ENCODE data around the gene CHM.

The CHM gene

DNA sequence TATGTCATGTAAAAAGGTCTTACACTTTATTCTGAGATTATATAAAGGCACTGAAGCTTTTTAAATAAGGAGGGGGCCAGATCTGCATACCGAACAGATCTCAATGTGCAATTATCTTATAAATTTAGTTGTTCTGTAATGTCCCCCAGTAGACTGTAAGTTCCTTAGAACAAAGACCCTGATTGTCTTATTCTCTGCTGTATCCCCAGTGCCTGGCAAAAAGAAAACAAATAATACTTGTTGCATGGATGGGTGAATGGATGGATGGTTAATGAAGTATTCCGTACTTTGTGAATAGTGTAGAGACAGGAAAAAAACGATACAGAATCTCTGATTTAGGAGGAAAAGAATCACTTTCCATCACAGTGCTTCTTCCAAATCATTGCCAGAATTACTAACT, 141.5 kb downstream of the CHM start:
- TF ChIP-seq, protein P1, sequence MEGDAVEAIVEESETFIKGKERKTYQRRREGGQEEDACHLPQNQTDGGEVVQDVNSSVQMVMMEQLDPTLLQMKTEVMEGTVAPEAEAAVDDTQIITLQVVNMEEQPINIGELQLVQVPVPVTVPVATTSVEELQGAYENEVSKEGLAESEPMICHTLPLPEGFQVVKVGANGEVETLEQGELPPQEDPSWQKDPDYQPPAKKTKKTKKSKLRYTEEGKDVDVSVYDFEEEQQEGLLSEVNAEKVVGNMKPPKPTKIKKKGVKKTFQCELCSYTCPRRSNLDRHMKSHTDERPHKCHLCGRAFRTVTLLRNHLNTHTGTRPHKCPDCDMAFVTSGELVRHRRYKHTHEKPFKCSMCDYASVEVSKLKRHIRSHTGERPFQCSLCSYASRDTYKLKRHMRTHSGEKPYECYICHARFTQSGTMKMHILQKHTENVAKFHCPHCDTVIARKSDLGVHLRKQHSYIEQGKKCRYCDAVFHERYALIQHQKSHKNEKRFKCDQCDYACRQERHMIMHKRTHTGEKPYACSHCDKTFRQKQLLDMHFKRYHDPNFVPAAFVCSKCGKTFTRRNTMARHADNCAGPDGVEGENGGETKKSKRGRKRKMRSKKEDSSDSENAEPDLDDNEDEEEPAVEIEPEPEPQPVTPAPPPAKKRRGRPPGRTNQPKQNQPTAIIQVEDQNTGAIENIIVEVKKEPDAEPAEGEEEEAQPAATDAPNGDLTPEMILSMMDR (IDR thresholded peaks at IDR 0.05; ENCODE audit: insufficient read depth, low read length, poor library complexity, severe bottlenecking), result no peak
- no peak for TF ChIP-seq EZH2phosphoT487 (conservative IDR thresholded peaks at IDR 0.05; ENCODE audit: low read length)
- Histone ChIP-seq H3K36me3 (ENCODE audit: low read length) (no peaks in the 10 kb centered on the region), H3K9ac (ENCODE audit: low read length) (no peak overlapping the region), H4K20me1 (ENCODE audit: low read depth, low read length) (no peaks in the 10 kb centered on the region), H3K4me3 (ENCODE audit: insufficient read depth, low read length, poor library complexity, severe bottlenecking) (no peak overlapping the region), H2AFZ (ENCODE audit: low read depth, low read length, severe bottlenecking) (no peak overlapping the region), H3K27ac (ENCODE audit: low read depth, low read length) (no peak overlapping the region), H3K9me2 (replicated peaks; ENCODE audit: insufficient read depth, low read length) (no peaks in the 10 kb centered on the region), H3K9me3 (ENCODE audit: insufficient read depth, low read length) (no peaks in the 10 kb centered on the region), H3K4me2 (ENCODE audit: low read depth, low read length, poor library complexity, severe bottlenecking) (no peak overlapping the region), H3K79me2 (ENCODE audit: insufficient read depth, low read length) (no peaks in the 10 kb centered on the region), H3F3A (ENCODE audit: insufficient read depth) (no peaks in the 10 kb centered on the region), H3K27me3 (ENCODE audit: low read length) (no peaks in the 10 kb centered on the region)

DNA sequence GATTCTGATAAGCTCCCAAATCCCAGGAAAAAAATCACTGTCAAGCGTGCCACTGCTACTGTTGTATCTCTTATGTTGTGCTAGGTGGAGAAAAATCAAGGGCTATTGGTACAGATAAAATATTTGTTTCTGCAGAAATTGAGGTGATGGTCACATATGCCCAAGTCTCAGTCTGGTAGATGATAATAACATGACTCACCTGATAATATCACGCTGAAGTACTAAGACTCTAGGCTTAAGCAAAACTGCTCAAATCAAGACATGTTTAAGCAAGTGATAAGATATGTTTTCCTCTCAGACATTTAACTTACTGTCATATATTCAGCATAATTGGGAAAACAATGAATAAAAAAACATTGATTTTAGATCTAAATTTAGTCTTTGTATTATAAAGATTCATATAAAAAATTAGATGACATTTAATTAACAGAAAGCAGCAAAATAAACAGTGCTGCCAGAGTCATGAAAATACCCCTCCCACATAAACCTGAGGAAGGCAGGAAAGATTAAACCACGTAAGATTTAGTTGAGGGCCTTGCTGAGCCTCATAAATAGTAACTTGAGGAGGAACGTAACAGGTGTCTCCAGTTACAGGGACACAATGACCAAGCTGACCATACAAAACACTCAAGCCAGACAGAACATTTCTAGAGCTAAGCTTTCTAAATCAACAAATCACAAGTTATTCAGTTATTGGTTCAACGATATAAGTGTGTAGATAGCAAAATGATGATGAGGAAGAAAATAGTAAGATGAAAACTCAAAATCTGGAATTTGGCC, 143.5 kb downstream of the CHM start:
- H3K9me2 ChIP-seq (replicated peaks; ENCODE audit: insufficient read depth, low read length), result no peaks in the 10 kb centered on the region
- TF ChIP-seq EZH2phosphoT487 (conservative IDR thresholded peaks at IDR 0.05; ENCODE audit: low read length), result no peak
- TF ChIP-seq, protein P1 (IDR thresholded peaks at IDR 0.05; ENCODE audit: insufficient read depth, low read length, poor library complexity, severe bottlenecking), result no peak
- no peak overlapping the region for H3K9ac ChIP-seq (ENCODE audit: low read length)
- H3F3A ChIP-seq (ENCODE audit: insufficient read depth), result no peaks in the 10 kb centered on the region
- H3K4me3 ChIP-seq (ENCODE audit: insufficient read depth, low read length, poor library complexity, severe bottlenecking), result no peak overlapping the region
- H3K36me3 ChIP-seq (ENCODE audit: low read length), result no peaks in the 10 kb centered on the region
- H3K4me2 ChIP-seq (ENCODE audit: low read depth, low read length, poor library complexity, severe bottlenecking), result no peak overlapping the region
- H3K27ac ChIP-seq (ENCODE audit: low read depth, low read length), result no peak overlapping the region
- H4K20me1 ChIP-seq (ENCODE audit: low read depth, low read length), result no peaks in the 10 kb centered on the region
- no peaks in the 10 kb centered on the region for H3K79me2 ChIP-seq (ENCODE audit: insufficient read depth, low read length)
- H2AFZ ChIP-seq (ENCODE audit: low read depth, low read length, severe bottlenecking), result no peak overlapping the region
- H3K9me3 ChIP-seq (ENCODE audit: insufficient read depth, low read length), result no peaks in the 10 kb centered on the region
- no peaks in the 10 kb centered on the region for H3K27me3 ChIP-seq (ENCODE audit: low read length)

DNA sequence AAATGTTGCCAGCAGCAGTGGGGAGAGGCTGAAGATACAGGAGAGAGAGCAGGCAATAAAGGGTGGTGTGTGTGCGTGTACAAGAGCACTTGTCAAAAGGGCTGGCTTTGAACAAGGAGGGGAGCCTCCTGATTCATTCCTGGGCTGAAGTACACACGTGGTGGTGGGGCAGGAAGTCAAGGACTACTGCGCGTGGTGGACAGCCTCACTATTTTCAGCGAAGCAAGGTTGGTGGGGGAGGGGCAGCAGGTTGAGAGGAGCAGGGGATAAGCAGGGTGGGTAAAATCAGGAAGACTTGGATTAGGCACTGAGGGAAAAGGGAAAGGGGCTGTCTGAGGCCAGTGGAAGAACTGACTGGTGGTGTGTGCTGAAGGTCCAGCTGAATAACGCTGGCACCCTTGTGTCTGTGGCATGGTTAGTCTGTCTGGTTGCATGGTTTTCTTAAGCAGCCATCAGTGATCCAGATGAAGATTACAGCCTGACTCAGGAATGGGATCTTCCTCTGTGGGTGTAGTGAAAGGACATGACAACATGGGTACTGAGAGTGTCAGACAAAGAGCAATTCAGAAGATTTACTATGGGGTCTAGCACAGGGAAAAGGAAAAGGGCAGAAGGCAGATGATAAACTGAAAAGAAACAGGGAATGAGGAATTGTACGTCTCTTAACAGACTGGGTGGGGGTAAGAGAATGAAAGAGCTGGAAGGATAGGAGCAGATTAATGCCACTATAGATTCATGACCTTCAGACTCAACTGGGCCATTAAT, 149.8 kb downstream of the CHM start:
- Histone ChIP-seq H3K9me3 (ENCODE audit: insufficient read depth, low read length) (no peaks in the 10 kb centered on the region), H2AFZ (ENCODE audit: low read depth, low read length, severe bottlenecking) (no peak overlapping the region), H3K4me3 (ENCODE audit: insufficient read depth, low read length, poor library complexity, severe bottlenecking) (no peak overlapping the region), H3K27me3 (ENCODE audit: low read length) (no peaks in the 10 kb centered on the region), H3K4me2 (ENCODE audit: low read depth, low read length, poor library complexity, severe bottlenecking) (no peak overlapping the region), H3F3A (ENCODE audit: insufficient read depth) (no peaks in the 10 kb centered on the region), H3K9ac (ENCODE audit: low read length) (no peak overlapping the region), H3K27ac (ENCODE audit: low read depth, low read length) (no peak overlapping the region), H3K36me3 (ENCODE audit: low read length) (no peaks in the 10 kb centered on the region), H4K20me1 (ENCODE audit: low read depth, low read length) (no peaks in the 10 kb centered on the region), H3K79me2 (ENCODE audit: insufficient read depth, low read length) (no peaks in the 10 kb centered on the region), H3K9me2 (replicated peaks; ENCODE audit: insufficient read depth, low read length) (no peaks in the 10 kb centered on the region)
- TF ChIP-seq, protein P1 (IDR thresholded peaks at IDR 0.05; ENCODE audit: insufficient read depth, low read length, poor library complexity, severe bottlenecking), result no peak
- TF ChIP-seq EZH2phosphoT487 (conservative IDR thresholded peaks at IDR 0.05; ENCODE audit: low read length), result no peak
